ENCODE data around the gene SSC4D.

The SSC4D gene

GRCh38 chr7:76356823-76357222, 52.7 kb downstream of the SSC4D start:
- Histone ChIP-seq H3K9me3 (ENCODE audit: severe bottlenecking) (no peaks in the 10 kb centered on the region), H3K27ac (no peak overlapping the region), H3K4me3 (ENCODE audit: low read depth, low read length) (no peak overlapping the region; the same call in 1 of the 2 replicates), H3K36me3 (peaks cover 62% of the 10 kb centered on the region), H3K27me3 (ENCODE audit: insufficient read depth, low read depth, severe bottlenecking) (no peaks in the 10 kb centered on the region)
- DNase-seq = no peak
- TF ChIP-seq CTCF (IDR thresholded peaks at IDR 0.05; ENCODE audit: low read depth, low read length) = no peak

- Histone ChIP-seq H3K27ac (no peak overlapping the region), H3K9me3 (ENCODE audit: severe bottlenecking) (no peaks in the 10 kb centered on the region), H3K4me3 (ENCODE audit: low read depth, low read length) (no peak overlapping the region), H3K27me3 (ENCODE audit: insufficient read depth, low read depth, severe bottlenecking) (no peaks in the 10 kb centered on the region), H3K36me3 (peaks cover 68% of the 10 kb centered on the region)
- no peak for DNase-seq
- no peak for TF ChIP-seq CTCF (IDR thresholded peaks at IDR 0.05; ENCODE audit: low read depth, low read length)
Measured at GRCh38 chr7:76356115-76356514, 53.4 kb downstream of the SSC4D start.

GRCh38 chr7:76354981-76355730, 54.3 kb downstream of the SSC4D start:
- Histone ChIP-seq H3K4me3 (ENCODE audit: low read depth, low read length) (no peak overlapping the region), H3K27me3 (ENCODE audit: insufficient read depth, low read depth, severe bottlenecking) (no peaks in the 10 kb centered on the region), H3K36me3 (peaks cover 77% of the 10 kb centered on the region), H3K9me3 (ENCODE audit: severe bottlenecking) (no peaks in the 10 kb centered on the region), H3K27ac (no peak overlapping the region)
- no peak for TF ChIP-seq CTCF (IDR thresholded peaks at IDR 0.05; ENCODE audit: low read depth, low read length)
- DNase-seq = no peak

- TF ChIP-seq CTCF (IDR thresholded peaks at IDR 0.05; ENCODE audit: low read depth, low read length) = no peak
Measured at GRCh38 chr7:76354516-76354915, 55.0 kb downstream of the SSC4D start.

GRCh38 chr7:76353744-76354143, 55.8 kb downstream of the SSC4D start:
- H3K4me3 ChIP-seq (ENCODE audit: low read depth, low read length) = no peak overlapping the region
- peaks cover 92% of the 10 kb centered on the region for H3K36me3 ChIP-seq
- no peak for TF ChIP-seq CTCF (IDR thresholded peaks at IDR 0.05; ENCODE audit: low read depth, low read length)
- DNase-seq = no peak
- no peak overlapping the region for H3K27ac ChIP-seq
- no peaks in the 10 kb centered on the region for H3K27me3 ChIP-seq (ENCODE audit: insufficient read depth, low read depth, severe bottlenecking)
- no peaks in the 10 kb centered on the region for H3K9me3 ChIP-seq (ENCODE audit: severe bottlenecking)

More at GRCh38 chr7:76354516-76354915, 55.0 kb downstream of the SSC4D start:
- Histone ChIP-seq H3K4me3 (ENCODE audit: low read depth, low read length) (no peak overlapping the region), H3K9me3 (ENCODE audit: severe bottlenecking) (no peaks in the 10 kb centered on the region), H3K27ac (no peak overlapping the region), H3K36me3 (peaks cover 84% of the 10 kb centered on the region), H3K27me3 (ENCODE audit: insufficient read depth, low read depth, severe bottlenecking) (no peaks in the 10 kb centered on the region)
- no peak for DNase-seq

- peaks cover 89% of the 10 kb centered on the region for H3K36me3 ChIP-seq
- no peak for TF ChIP-seq CTCF (IDR thresholded peaks at IDR 0.05; ENCODE audit: low read depth, low read length)
- H3K4me3 ChIP-seq (ENCODE audit: low read depth, low read length) = no peak overlapping the region
- H3K9me3 ChIP-seq (ENCODE audit: severe bottlenecking) = no peaks in the 10 kb centered on the region
- no peak for DNase-seq
- H3K27ac ChIP-seq = no peak overlapping the region
- no peaks in the 10 kb centered on the region for H3K27me3 ChIP-seq (ENCODE audit: insufficient read depth, low read depth, severe bottlenecking)
Measured at GRCh38 chr7:76352193-76352592, 57.3 kb downstream of the SSC4D start.
